Measurements from ENCODE around the gene AKAP9.
"Not testable (repeated sequence)": the region's sequence is repeated elsewhere in the genome, so short reads cannot be mapped to it uniquely, and the experiment has no call there.

AKAP9 gene

DNA sequence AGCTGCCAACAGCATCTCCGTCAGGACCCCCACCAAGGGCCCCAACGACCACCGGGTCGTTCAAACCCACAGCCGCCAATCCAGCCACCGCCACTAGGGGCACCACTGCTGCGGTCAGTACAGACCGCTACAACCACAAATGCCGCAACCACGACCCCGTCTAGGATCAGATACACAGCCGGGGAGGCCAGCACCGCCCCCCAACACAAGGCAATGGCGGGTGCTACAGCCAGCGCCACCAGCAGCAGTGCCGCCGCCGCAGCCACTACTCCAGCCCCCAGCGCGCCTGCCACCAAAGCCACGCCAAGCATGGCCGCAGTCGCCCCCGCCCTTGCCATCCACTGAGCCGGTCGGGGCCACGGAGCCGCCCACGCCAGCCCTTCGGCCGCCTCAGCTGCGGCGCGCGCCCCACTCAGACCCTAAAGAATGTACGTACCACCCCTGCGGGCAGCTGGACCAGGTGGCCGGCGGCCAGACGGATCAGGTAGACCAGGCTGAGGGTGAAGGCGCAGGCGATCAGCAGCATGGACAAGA, 193.1 kb downstream of the AKAP9 start:
- DNase-seq (ENCODE audit: low read depth, low spot score) = peak; percentile 33

DNA sequence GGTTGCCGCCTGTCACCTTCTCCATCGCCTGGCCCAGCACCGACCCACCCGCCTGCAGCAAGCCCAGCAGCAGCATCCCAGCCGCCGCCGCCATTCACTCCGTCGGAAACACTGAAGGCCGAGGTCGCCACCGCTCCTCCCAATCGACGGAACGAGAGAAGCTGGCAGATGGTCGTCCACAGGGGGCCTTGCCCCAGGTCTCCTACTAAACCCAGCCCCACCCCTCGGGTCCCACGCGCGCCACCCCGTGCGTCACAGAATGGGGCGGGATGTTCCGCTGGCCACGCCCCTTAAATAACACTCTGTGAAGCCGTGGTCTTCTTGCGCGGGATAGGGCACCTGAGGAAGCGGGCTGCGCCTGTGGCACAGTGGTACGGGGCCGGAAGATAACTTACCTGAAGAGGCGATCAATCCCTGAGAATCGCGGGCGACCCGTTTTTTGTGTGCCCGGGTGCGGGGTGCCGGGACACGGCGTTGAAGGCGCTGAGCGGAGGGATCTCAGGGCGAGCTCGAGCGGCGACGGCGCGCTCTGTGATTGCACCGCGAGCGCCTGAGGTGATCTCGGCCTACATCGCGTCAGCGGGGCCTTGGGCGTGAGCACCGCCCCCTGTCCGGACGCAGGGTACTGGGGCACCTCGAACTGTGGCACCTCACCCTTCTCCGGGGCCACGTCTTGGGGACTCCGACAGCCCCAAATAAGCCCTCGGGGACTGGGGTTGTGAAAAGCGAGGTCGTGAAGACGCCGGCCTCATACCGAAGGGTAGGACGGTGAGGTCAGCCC, 193.8 kb downstream of the AKAP9 start, which contains the start of gene CYP51A1:
CYP51A1 (minus strand) TSS at position 207 of the 781 bp plus-strand sequence; CDS start at position 94, 113 bp downstream.
- peak; percentile 85 for DNase-seq (ENCODE audit: low read depth, low spot score)

DNA sequence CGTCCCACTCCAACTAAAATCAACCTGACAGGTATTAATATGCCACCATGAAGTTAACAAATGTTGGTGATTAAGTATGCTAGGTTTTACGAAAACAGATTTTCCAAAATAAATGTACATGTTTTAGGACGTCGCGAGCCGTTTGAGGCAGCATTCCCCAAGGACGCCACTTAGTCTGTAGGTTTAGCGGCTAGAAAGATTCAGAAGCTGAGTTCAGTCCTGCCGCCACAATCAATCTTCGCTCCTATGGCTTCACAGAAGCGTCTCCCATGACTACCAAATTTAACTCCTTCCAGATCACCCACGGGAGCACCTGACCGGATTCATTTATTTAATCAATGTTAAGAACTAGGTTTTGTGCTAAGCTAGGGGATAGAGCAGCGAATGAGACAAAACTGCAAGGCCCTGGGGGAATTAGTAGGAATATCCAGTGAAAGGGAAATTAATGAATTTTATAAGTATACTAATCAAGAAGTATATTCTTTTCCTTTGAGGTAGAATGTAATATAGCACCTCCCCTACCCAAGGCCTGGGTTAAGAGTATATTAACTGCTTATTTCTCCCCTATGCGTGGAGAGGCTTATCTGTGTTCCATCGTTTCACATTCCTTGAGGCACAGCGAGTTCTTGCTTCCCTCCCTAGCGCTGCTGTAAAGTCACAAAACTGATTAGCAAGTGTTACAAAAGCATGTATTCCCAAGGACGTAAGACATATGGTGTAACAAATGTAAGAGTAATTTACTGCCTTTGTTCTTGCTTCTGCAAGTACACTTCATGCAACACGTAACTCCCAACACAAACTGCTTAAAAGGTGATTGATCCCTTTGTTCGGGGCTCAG, 194.6 kb downstream of the AKAP9 start:
- no peak for DNase-seq (ENCODE audit: low read depth, low spot score)

DNA sequence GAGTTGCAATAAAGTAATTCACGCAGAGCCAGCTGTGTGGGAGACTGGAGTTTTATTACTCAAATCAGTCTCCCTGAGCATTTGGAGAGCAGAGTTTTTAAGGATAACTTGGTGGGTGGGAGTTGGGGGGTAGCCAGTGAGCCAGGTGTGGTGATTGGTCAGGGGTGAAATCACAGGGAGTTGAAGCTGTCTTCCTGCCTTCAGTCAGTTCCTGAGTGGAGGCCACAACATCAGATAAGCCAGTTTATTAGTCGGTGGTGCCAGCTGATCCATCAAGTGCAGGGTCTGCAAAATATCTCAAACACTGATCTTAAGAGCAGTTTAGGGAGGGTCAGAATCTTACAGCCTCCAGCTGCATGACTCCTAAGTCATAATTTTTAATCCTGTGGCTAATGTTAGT, 196.9 kb downstream of the AKAP9 start:
- no peak for DNase-seq (ENCODE audit: low read depth, low spot score)

DNA sequence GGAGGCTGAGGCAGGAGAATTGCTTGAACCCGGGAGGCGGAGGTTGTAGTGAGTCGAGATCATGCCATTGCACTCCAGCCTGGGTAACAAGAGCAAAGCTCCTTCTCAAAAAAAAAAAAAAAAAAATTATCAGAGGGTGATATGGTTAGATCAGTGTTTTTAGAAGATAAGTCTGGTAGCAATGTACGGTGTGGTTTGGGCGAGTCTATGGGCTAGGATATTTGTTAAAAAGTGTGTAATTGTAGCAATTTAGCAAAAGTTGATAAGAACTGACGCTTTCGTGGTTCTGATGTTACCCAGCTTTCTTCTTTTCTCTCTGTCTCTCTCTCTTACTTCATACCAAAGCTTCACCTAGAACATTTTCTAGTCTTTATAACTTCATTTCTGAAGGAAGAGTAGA, 200.5 kb downstream of the AKAP9 start:
- DNase-seq (ENCODE audit: low read depth, low spot score) = no peak

DNA sequence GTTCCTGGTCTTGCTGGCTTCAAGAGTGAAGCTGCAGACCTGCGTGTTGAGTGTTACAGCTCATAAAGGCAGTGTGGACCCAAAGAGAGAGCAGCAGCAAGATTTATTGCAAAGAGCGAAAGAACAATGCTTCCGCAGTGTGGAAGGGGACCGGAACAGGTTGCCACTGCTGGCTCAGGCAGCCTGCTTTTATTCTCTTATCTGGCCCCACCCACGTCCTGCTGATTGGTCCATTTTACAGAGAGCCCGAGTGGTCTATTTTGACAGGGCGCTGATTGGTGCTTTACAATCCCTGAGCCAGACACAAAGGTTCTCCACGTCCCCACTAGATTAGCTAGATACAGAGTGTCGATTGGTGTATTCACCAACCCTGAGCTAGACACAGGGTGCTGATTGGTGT, 202.1 kb downstream of the AKAP9 start:
- not testable (repeated sequence) for DNase-seq (ENCODE audit: low read depth, low spot score)

DNA sequence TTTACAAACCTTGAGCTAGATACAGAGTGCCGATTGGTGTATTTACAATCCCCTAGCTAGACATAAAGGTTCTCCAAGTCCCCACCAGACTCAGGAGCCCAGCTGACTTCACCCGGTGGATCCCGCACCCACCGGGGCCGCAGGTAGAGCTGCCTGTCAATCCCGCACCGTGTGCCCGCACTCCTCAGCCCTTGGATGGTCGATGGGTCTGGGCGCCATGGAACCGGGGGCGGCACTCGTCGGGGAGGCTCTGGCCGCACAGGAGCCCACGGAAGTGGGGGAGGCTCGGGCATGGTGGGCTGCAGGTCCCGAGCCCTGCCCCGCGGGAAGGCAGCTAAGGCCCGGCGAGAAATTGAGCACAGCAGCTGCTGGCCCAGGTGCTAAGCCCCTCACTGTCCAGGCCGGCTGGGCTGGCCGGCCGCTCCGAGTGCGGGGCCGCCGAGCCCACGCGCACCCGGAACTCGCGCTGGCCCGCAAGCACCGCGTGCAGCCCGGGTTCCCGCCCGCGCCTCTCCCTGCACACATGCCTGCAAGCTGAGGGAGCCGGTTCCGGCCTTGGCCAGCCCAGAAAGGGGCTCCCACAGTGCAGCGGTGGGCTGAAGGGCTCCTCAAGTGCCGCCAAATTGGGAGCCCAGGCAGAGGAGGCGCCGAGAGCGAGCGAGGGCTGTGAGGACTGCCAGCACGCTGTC, 202.7 kb downstream of the AKAP9 start:
- not testable (repeated sequence) for DNase-seq (ENCODE audit: low read depth, low spot score)

DNA sequence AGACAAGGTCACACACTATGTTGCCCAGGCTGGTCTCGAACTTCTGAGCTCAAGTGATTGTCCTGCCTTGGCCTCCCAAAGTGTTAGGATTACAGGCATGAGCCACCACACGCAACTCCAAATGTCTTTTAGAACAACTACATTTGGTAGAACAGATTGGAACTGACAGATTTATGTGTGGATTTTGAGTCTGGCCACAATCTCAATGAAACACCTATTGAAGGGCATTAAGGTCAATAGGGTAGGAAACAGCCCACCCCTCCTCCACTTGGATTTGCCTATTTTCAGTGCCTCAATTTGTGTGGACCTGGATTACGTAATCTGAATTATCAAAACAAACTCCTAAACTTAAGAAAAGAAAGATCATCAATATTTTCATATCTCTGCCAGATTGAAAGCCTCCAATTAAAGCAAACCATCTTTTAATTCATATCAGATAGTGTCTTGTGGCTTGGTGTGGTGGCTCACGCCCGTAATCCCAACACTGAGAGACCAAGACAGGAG, 209.1 kb downstream of the AKAP9 start:
- DNase-seq (ENCODE audit: low read depth, low spot score) = no peak

DNA sequence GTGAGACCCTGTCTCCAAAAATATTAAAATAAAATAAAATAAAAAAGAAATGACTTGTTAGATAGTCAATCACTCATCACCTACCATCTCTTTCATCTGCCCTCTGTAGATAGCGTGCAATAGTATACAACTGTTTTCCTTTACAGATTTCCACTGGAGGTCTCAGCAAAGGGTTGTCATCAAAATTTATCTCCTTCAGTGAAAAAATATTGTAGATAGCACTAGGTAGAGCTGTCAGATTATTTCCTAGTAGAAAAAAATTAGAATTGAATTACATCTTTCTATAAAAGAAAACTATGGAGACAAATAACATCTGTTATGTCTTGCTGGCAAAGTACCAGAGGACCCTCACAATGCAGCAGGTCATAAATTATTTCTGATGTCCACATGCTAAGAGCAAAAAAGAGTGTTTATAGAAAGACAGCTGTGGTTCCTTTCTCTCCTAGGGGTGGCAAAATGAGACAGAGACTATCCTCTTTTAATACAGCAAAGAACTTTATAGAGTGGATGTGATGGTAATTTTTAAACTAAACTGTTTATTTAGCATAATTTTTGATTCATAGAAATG, 209.9 kb downstream of the AKAP9 start:
- DNase-seq (ENCODE audit: low read depth, low spot score) = no peak

DNA sequence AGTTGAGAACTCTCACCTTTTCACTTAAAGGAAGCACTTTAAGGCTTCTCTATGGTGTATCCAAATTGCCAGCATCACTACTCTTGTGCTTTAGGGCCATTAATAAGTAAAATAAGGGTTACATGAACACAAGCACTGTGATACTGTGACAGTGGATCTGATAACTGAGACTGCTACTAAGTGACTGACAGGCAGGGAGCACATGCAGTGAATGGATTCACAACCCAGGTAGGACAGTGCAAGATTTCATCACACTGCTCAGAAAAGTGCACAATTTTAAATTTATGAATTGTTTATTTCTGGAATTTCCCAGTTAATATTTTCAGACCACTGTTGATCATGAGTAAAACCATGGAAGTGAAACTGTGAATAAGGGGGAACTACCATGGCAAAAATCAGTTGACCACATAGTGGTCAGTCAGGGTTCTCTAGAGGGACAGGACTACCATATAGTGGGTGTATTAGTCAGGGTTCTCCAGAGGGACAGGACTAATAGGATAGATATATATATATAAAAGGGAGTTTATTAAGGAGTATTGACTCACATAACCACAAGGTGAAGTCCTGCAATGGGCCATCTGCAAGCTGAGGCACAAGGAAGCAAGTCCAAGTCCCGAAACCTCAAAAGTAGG, 214.6 kb downstream of the AKAP9 start:
- no peak for DNase-seq (ENCODE audit: low read depth, low spot score)

DNA sequence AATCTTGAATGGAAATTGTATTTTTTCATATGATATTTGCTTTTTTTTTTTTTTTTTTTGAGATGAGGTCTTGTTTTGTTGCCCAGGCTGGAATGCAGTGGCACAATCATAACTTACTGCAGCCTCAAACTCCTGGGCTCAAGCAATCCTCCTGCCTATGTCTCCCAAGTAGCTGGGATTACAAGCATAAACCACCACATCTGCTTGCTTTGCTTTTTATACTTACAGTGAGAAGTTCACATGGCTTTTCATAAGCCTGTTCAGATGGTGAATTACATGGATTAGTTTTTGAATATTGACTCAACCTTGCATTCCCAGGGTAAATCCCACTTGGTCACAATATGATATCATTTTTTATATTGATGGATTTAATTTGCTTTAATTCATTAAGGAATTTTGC, 216.3 kb downstream of the AKAP9 start:
- DNase-seq (ENCODE audit: low read depth, low spot score) = no peak

DNA sequence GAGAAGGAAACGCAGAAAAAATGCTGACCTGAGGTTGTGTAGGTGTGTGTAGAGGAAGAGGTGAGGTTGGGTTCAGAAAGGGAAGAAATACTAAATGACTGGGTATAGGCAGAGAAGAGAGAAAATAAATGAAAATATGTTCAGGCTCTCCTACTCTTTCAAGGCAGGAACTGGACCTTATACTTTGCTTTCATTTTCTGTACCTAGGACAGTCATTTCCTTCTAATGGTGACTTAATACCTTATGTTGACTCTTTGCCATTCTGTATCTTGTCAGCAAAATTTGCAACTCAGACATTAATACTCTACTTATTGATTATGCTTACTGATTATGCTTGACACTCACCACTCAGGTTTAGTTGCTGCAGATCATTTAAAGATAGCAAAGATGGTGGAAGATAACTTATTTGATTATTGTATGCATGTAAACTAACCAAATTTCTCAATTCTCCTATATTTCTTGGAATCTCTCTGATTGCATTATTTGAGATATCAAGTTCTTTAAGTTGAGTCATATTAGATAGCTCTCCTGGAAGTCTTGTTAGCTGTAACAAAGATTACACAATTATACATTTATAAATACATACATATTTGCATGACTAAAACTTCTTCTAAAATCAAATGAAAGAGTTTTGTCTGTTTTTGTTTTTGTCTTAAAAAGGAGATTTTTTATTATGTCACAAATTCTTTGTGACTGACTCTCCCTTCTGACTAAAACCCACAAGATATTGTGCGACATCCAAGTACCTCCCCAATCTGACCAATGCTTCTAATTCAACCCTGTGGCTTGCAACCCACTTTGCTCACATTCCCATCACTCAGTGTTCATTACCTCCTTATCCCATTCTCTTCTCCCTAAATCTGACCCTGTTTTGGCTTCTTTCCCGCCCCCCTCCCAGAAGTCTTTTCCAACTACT, 218.3 kb downstream of the AKAP9 start:
- no peak for DNase-seq (ENCODE audit: low read depth, low spot score)

Data from activated CD4-positive, CD25-positive, alpha-beta regulatory T cell treated with anti-CD3 and anti-CD28 coated beads, Interleukin-2, amount 50 U/mL, for 16 hours (primary cell).